Measurements from ENCODE around the gene MAML3.

DNA sequence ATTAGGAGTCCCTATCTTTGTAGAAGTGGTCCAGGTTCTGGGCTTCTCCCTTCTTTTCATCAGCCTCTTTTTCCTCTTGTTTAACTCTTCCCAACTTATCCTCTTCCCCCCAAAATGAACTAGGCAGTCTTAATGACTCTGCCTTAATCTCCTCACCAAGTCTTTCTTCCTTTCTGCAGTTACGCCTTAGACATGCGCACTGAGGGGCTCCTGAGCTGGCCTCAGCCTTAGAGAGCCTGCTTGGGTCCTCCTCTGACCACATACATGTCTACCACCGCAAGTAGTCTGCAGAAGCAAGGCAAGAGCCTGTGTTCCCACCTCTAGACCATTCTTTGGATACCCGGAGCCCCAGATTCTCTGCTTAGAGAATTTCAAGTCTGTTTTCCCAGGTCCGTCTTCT is 288.4 kb downstream of the MAML3 start:
- TF ChIP-seq EZH2phosphoT487 (IDR thresholded peaks at IDR 0.05; ENCODE audit: low read depth) = no peak
- TF ChIP-seq CTCF (IDR thresholded peaks at IDR 0.05; ENCODE audit: low read depth, low read length) = no peak
